Panc1 (cell line): ENCODE data around the gene CHRNA7. TPM values are rescaled to one million over a fixed set of nuclear protein-coding genes. Genes with fewer than 3 reads are reported as not detected.

ENCODE experiments used
- ATAC-seq: fragments of 200-7000 bp; cut with Tn5 transposase; 2 replicates; pipeline ENCODE4 v1.9.1; 2020; ENCODE audit warnings: mild to moderate bottlenecking, moderate library complexity
- BruUV-seq: library from RNA; stranded (reverse); fragments of 400-500 nt; replicated peaks from 2 replicates; lab custom pipeline; 2021; lab: Mats Ljungman, UMichigan
- CTCF ChIA-PET: fragments of 300-600 bp; sonication (Branson Sonifier 250); formaldehyde crosslinking; loops from one replicate; lab custom pipeline; 2022; ENCODE audit warnings: antibody characterized with exemption; lab: Charles Lee
- POLR2A ChIA-PET: fragments of 300-600 bp; sonication (Branson Sonifier 250); formaldehyde crosslinking; loops from one replicate; lab custom pipeline; 2022; ENCODE audit warnings: antibody characterized with exemption; lab: Charles Lee
- DNase-seq: peaks from one replicate; pipeline ENCODE4 v3.0.0-alpha.2; 2010; ENCODE audit warnings: low read depth, low spot score
- H3K27ac ChIP-seq: 2 replicates; pipeline ENCODE4 v1.5.1; 2011; ENCODE audit warnings: mild to moderate bottlenecking, low read length, inconsistent platforms
- H3K27me3 ChIP-seq: fragments of 200-500 bp; sonication (Bioruptor generic); 2 replicates; pipeline ENCODE4 v1.6.0; 2014; ENCODE audit warnings: low read length, inconsistent platforms; ENCODE audit not compliant: control insufficient read depth, insufficient read depth
- H3K36me3 ChIP-seq: fragments of 200-500 bp; sonication (Bioruptor generic); 2 replicates; pipeline ENCODE4 v1.5.1; 2014; ENCODE audit warnings: inconsistent platforms, mild to moderate bottlenecking, low read length, moderate library complexity; ENCODE audit not compliant: control insufficient read depth, insufficient read depth
- H3K4me1 ChIP-seq: 2 replicates; pipeline ENCODE4 v1.5.1; 2011; ENCODE audit warnings: inconsistent platforms, mild to moderate bottlenecking, low read length, moderate library complexity; ENCODE audit not compliant: control insufficient read depth, insufficient read depth
- H3K4me3 ChIP-seq, 2 experiments: 2 replicates each; pipeline ENCODE4 v1.5.1; 2011 to 2012; ENCODE audit warnings: low read depth in 2 of 2, low read length in 2 of 2, mild to moderate bottlenecking in 2 of 2, inconsistent platforms in 1 of 2, moderate library complexity in 1 of 2
- H3K9me3 ChIP-seq: fragments of 200-500 bp; sonication (Bioruptor generic); 2 replicates; pipeline ENCODE4 v1.5.1; 2014; ENCODE audit warnings: low read depth, mild to moderate bottlenecking, inconsistent platforms, low read length, moderate library complexity; ENCODE audit not compliant: control insufficient read depth, insufficient read depth
- CTCF ChIP-seq: fragments of 450-650 bp; IDR thresholded peaks from 2 replicates; pipeline ENCODE4 v1.5.1; 2017; ENCODE audit warnings: mild to moderate bottlenecking
- POLR2AphosphoS5 ChIP-seq: IDR thresholded peaks from 2 replicates; pipeline ENCODE4 v1.6.1; 2012; ENCODE audit warnings: mild to moderate bottlenecking, low read depth, low read length, moderate library complexity
- SIN3A ChIP-seq: IDR thresholded peaks from 2 replicates; pipeline ENCODE4 v1.6.1; 2012; ENCODE audit warnings: low read depth, mild to moderate bottlenecking, low read length, moderate library complexity, borderline replicate concordance; ENCODE audit not compliant: insufficient read depth
- TCF7L2 ChIP-seq: IDR thresholded peaks from 2 replicates; pipeline ENCODE4 v1.6.1; 2011; ENCODE audit warnings: mild to moderate bottlenecking, low read depth, low read length, inconsistent platforms
- in situ Hi-C: cut with HindIII; loops from 2 replicates; pipeline ENCODE4 v1.10.0; 2016; ENCODE audit warnings: low sequenced_read_pairs, low pct_unique_long_range_greater_than_20kb
- intact Hi-C: fragments of 100-400 bp; cut with micrococcal nuclease; formaldehyde crosslinking; loops from one replicate; pipeline ENCODE4 v1.10.0; 2022; ENCODE audit not compliant: unreplicated experiment
- total RNA-seq: library from RNA; stranded (reverse); gene quantifications from one replicate; pipeline ENCODE4 v1.2.1, GENCODE V29; 2021; ENCODE audit not compliant: unreplicated experiment
- TF ChIP-seq, protein P1 (sequence below), 2 experiments: IDR thresholded peaks; 2 replicates each; pipeline ENCODE4 v1.6.1; 2011 to 2012; ENCODE audit warnings: low read depth in 2 of 2, control low read depth in 1 of 2, low read length in 1 of 2, mild to moderate bottlenecking in 1 of 2, moderate library complexity in 1 of 2; ENCODE audit not compliant: insufficient read depth in 1 of 2

Gene CHRNA7
- total RNA-seq, 1 experiment from 2014 or later = 3.3 TPM

DNA sequence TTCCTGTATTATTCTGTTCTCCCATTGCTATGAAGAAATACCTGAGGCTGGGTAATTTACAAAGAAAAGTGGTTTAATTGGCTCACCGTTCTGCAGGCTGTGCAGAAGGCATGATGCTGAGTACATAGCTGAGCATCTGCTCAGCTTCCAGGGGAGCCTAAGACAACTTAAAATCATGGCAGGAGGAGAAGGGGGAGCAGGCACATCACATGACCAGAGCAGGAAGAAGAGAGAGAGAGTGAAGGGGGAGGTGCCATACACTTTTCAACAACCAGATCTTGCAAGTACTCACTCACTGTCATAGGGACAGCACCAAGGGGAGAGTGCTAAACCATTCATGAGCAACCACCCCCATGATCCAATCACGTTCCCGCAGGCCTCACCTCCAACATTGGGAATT, 188.4 kb downstream of the CHRNA7 start:
- intact Hi-C loops (no loop called here), in situ Hi-C loops (no loop called here)
- H3K4me1 ChIP-seq = no peaks in the 10 kb centered on the region
- POLR2A ChIA-PET = no interaction called here
- H3K4me3 ChIP-seq = no peak overlapping the region
- no peaks in the 10 kb centered on the region for H3K36me3 ChIP-seq
- H3K9me3 ChIP-seq = 0 out of 2 replicates have a peak, but pooled peaks cover 4% of the 10 kb centered on the region
- DNase-seq (no peak), ATAC-seq (no peak)
- no peaks in the 10 kb centered on the region for H3K27me3 ChIP-seq
- H3K27ac ChIP-seq = no peak overlapping the region
- no TSS peak for BruUV-seq
- CTCF ChIA-PET = no interaction called here
- TF ChIP-seq, protein P1, sequence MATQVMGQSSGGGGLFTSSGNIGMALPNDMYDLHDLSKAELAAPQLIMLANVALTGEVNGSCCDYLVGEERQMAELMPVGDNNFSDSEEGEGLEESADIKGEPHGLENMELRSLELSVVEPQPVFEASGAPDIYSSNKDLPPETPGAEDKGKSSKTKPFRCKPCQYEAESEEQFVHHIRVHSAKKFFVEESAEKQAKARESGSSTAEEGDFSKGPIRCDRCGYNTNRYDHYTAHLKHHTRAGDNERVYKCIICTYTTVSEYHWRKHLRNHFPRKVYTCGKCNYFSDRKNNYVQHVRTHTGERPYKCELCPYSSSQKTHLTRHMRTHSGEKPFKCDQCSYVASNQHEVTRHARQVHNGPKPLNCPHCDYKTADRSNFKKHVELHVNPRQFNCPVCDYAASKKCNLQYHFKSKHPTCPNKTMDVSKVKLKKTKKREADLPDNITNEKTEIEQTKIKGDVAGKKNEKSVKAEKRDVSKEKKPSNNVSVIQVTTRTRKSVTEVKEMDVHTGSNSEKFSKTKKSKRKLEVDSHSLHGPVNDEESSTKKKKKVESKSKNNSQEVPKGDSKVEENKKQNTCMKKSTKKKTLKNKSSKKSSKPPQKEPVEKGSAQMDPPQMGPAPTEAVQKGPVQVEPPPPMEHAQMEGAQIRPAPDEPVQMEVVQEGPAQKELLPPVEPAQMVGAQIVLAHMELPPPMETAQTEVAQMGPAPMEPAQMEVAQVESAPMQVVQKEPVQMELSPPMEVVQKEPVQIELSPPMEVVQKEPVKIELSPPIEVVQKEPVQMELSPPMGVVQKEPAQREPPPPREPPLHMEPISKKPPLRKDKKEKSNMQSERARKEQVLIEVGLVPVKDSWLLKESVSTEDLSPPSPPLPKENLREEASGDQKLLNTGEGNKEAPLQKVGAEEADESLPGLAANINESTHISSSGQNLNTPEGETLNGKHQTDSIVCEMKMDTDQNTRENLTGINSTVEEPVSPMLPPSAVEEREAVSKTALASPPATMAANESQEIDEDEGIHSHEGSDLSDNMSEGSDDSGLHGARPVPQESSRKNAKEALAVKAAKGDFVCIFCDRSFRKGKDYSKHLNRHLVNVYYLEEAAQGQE (IDR thresholded peaks at IDR 0.05; ENCODE audit: insufficient read depth in 1 of 2, low read depth in 2 of 2, low read length in 1 of 2) = no peak
- TF ChIP-seq TCF7L2 (no peak), CTCF (no peak), SIN3A (no peak), POLR2AphosphoS5 (no peak)

Other genes with a start within 250 kb of the CHRNA7 start
- 1.4 TPM for gene OTUD7A, start 159.8 kb upstream of the CHRNA7 start, total RNA-seq